HS-5 (cell line): Measurements from ENCODE around the gene FAHD1.
A peak's percentile ranks its signal among the peaks of the same experiment; 100 is the strongest.

Experiments
- DNase-seq: peaks from one replicate; pipeline ENCODE4 v3.0.0-alpha.2; 2012; ENCODE audit warnings: low read depth

The FAHD1 gene

DNA sequence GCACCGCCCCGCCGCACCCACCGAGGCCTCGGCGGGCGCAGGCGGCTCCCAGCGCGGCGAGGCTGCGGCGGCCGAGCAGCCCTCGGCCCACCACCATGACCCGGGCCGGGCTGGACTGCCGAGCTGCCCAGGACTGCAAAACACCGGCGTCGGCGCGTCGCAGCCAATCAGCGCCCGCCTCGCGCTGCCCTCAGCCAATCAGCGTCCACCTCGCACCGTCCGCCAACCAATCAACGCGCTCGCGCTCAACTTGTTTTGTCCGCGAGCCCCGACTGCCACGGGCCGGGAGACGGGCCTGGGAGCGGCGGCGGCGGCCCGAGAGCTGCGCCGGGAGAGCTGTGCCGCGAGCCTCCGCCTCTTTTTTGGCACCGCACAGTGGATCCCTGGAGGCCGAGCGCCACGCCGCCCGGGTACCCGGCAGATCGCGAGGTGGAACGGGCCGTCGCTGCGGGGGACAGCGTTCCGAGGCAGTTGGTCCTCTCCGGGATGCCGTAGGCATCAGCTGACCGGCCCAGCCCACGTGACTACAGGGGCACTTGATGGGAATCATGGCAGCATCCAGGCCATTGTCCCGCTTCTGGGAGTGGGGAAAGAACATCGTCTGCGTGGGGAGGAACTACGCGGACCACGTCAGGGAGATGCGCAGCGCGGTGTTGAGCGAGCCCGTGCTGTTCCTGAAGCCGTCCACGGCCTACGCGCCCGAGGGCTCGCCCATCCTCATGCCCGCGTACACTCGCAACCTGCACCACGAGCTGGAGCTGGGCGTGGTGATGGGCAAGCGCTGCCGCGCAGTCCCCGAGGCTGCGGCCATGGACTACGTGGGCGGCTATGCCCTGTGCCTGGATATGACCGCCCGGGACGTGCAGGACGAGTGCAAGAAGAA is at the start of gene FAHD1, which contains the start of gene HAGH:
Gene FAHD1 (plus strand): TSS at position 516 of the 883 bp plus-strand sequence. CDS start 33 bp downstream, at position 549.
Gene HAGH (minus strand): TSS at position 135 of the 883 bp plus-strand sequence. CDS start 38 bp downstream, at position 97.
- DNase-seq: peak; percentile 68

DNA sequence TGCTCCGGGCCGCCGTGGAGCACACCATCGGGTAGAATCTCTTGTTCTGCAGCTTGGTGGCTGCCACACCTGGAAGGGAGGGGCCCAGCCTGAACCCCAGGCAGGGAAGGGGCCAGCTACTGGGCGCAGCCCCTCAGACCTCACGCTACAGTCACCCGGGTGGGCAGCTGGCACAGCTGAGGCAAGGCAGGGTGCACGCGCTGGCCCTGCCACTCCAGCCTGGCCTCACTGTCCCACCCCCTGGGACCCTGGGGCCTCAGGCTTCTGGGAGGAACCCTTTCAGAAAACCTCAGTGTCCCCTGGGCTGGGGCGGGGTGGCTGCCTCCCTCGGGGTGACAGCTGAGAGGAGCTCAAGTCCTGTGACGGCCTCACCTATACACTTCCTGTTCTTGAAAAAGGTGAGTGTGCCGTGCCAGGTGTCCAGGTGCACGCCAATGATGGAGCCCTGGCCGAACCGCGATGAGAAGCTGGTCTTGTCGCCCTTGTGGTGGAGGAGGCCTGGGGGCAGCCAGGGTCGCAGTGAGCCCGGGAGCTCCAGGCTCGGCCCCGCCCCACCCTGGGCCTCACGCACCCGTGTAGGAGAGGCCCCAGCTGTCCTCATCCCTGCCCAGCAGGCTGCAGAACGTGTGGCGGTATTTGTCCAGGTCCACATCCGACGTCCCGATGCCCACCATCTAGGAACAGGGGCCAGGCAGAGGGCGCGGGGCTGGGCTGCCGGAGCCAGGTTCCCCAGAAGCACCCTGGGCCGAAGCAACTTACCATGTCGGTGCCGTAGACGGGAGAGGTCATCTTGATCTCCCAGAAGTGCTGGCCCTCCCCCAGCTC is 49.4 kb upstream of the FAHD1 start:
- DNase-seq: no peak

DNA sequence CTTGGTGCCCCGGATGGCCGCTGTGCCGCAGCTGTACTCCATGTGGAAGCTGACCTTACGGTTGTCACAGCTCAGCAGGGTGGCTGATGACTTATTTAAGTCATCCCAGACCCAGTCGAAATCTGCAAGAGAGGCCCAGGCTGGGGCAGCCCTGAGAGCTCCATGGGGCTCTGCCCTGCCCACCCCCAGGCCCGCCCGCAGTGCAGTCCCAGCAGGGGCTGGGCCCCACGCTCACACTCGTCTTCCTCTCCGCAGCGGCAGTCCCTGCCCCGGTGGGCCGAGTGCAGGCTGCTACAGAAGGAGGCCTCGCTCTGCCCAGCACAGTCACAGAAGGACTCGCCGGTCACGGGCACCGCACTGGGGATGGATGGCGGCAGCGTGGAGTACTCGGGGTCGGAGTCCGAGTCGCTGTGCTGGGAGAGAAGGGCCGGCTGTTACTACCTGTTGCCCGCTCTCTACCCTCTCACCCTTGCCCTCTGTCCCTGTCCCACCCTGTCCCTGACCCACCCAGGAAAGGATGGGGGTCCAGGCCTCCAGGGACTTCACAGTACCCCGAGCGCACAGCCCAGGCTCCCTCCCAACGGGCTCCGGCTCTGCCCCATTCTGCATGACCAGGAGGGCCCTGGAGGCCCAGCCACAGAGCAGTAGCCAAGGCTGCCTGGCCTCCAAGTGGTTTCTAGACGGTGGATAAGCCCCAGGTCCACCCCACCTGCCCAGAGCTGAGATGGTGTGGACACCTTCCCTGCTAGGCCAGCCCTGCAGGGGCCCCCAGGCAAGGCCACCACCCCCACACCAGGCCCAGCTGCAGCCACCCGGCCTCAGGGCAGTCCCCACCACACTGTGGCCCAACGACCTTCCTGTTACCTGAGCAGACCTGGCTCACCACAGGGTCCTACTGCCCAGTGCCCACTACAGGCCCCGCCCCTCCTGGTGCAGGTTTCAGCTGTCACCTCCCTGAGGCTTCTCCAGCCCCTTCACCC is 48.5 kb upstream of the FAHD1 start:
- DNase-seq: no peak

DNA sequence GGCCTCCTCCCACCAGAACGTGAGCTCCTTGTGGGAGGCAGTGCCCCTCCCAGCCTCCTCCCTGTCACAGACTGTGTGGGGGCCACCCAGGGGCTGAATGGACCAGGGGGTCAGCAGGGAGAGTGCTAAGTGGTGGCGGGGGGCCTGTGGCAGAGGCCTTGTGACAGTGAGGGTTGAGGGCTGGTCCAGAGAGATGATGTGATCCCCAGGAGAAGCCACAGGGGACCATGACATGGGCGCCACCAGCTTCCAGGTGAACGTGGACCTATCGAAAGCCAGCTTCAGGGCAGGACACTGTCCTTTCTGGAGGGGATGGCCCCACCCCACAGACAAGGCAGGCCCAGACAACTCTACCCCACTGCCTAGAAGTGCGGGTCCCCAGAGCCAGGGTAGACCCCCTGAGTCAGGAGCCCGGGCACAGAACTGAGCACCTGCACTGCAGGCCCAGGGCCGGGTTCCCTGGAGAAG is 47.7 kb upstream of the FAHD1 start:
- DNase-seq: no peak

DNA sequence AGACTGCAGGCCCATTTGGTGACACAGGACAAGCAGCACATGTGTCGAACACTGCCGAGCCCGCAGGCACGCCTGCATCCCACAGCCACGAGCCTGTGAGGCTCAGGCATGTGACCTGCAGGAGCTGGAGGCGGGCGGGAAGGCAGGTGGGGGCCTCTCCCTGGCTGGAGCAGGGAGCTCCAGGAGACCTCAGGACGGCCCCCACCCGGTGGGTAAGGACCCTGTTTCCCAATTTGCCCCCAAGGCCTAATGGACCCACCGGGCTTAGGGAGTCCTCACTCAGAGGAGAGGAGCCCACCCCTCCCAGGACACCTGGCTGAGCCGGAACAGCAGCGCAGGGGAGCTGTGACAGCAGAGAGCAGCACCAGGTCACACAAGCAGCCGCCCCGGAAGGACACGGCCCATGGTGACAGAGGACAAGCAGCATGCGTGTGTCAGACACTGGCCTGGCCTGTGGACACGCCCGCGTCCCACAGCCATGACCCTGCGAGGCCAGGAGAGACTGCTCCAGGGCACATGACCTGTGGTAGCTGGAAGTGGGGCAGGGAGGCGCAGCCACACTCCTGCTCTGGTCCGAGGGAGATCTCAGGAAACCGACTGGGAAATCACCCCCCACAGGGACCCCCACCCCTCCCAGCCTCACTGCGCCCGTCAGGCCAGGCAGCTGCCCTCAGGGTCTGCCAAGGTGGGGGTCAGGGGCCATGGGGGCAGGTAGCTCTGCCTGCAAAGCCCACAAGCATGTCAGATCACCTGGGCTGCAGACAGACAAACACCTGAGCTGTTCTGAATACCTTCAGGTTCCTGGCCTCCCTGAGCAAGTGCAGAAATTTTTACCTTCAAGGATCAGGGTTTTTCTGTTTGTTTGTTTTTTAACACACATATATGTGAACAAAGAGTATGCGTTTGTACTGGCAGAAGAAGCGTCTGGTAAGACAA is 47.0 kb upstream of the FAHD1 start:
- DNase-seq: no peak

DNA sequence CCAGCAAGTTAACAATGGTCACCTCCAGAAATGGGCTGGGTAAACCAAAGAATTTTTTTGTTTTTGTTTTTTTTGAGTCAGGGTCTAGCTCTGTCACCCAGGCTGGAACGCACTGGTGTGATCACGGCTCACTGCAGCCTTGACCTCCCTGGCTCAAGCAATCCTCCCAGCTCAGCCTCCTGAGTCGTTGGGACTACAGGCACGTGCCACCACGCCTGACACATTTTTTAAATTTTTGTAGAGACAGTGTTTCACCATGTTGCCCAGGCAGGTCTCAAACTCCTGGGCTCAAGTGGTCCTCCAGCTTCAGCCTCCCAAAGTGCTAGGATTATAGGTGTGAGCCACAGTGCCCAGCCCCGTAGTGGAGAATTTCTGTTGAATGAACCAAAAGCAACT is 46.3 kb upstream of the FAHD1 start:
- no peak for DNase-seq

DNA sequence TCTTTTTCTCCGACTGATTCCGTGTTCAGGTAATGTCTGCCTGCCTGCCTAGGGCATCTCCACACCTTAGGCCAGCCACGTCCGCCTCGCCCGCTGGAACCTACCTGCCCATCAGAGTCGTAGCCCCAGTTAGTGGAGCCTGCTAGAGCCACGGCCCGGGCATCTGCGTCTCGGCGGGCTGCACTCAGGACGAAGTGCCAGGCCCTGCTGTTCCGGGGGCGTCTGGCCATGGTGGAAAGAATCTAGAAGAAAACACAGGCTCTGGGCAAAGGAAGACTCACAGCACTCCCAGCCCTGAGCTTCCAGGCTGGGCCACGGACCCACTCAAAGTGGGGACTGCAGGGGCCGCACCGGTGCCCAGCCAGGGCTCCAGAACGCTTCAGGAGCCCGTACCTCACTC is 45.8 kb upstream of the FAHD1 start:
- DNase-seq: no peak

DNA sequence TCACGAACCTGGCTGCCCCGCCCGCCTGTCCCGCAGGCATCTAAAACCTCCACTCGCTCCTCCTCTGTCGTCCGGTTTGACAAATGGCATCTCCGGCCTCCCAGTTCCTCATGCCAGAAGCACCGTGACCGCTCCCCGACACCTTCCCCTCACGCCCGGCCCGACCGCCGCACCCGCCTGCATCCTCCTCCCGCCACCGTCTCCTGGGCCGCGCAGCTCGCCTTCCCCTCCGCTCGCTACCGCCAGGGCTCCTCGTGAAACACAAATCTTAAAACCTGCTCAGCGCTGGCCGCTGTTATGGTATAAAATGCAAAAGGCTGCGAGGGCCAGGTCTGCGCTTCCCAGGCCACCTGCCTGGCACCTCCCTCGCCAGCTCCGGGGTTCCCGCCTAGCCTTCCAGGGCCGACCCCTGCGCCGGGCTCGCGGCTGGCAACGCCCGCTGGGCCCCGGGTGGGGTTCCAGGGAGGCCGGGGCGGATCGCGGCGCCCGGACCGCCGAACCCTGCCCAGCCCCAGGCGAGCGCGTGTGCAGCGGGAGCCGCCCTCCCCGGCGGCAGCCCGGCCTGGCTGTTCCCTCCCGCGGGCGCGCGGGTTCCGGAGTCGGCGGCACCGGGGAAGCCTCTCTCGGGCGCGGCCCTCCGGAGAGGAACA is 45.1 kb upstream of the FAHD1 start:
- DNase-seq: no peak

DNA sequence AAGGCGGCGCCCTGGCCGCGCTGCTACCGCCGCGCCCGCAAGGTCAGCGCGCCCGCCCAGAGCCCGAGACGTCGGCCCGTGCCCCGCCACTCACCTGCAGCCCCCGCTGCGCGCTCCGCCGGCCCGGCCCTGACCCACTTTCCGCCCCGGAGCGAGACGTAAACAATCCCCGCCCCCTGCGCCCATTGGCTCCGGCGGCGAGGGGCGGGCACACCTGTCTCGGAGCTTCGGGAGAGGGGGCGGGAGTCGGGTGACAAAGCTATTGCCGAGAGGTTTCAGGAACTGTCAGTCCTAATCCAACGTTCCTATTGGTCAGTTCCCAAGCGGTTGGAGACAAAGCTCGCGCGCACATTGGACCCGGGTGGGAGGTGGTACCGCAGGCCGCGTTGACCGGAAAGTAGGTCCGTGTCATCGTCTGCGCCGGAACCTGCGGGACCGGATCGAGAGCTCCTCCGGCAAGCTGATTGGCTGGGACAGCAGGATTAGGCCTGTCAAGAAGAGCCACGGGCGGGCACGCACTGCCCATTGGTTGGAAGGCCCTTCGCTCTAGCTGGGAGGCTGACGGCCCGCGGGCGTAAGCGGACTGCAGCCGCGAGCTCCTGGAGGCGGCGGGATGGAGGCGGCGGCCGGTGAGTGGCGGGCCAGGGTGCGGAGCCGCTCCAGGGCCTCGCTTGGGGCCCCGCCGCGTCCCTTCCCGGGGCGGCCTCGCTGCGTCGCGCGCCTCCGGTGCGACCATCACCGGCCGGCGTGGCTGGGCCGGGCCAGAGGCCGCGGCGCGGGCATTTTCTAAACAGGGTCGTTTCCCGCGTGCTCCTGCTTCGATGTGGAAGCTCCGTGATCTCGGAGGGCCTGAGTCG is 44.4 kb upstream of the FAHD1 start, which contains the start of the genes NUBP2 and SPSB3:
Gene NUBP2 (plus strand): TSS at position 553 of the 857 bp plus-strand sequence. CDS start 61 bp downstream, at position 614.
Gene SPSB3 (minus strand): TSS at position 164 of the 857 bp plus-strand sequence. CDS start 1,088 bp downstream, outside the sequence.
- DNase-seq: peak; percentile 98

DNA sequence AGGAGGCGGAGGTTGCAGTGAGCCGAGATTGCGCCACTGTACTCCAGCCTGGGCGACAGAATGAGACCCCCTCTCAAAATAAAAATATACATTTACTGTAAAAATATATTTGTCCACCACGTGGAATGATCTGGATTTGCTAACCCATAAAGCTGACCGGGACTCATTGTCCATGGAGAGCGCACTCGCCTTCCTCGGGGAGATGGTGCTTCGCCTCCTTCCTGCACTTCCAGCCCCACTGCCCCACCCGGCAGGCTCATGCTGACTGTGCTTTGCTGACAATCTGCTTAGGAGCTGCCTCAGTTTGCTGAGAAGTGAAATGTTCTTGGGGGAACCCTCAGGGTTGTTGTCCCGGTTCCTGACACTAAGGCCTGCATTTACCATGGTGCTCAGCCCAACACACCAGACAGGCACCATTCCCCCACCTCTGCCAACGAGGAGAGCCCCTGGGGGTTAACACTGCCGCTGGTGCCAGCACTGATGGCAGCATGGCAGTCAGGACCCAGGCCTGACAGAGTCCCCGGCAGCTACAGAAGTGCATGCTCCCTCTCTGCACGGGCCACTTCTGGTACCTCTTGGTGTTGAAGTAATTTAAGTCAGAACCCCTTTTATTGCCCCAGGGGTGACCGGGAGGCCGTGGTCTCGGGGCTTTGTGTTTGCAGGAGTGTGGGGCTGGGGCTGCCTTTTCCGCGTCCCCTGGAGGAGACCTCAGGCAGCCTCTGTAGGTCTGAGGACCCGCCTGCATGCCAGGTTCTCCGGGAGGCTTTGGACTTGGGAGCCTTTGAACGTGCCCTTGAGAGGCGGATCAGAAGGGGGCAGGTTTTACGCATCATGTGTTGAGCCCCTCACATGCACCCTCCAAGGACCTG is 41.8 kb upstream of the FAHD1 start:
- DNase-seq: no peak

DNA sequence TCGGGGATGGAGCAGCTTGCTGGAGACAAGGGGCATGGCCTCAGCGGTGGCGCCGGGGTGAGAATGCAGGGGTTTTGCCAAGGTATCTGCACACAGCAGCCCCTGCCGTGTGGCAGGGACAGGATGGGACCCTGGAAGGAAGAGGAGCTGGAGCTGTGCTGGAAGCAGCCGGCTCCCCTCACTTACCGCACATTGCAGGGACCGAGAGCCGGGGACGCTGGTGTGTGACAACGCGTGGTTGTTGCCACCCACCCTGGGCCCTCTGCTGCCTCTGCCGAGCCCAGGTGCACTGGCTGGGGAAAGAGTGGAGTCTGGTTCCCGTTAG is 41.2 kb upstream of the FAHD1 start:
- DNase-seq: no peak

DNA sequence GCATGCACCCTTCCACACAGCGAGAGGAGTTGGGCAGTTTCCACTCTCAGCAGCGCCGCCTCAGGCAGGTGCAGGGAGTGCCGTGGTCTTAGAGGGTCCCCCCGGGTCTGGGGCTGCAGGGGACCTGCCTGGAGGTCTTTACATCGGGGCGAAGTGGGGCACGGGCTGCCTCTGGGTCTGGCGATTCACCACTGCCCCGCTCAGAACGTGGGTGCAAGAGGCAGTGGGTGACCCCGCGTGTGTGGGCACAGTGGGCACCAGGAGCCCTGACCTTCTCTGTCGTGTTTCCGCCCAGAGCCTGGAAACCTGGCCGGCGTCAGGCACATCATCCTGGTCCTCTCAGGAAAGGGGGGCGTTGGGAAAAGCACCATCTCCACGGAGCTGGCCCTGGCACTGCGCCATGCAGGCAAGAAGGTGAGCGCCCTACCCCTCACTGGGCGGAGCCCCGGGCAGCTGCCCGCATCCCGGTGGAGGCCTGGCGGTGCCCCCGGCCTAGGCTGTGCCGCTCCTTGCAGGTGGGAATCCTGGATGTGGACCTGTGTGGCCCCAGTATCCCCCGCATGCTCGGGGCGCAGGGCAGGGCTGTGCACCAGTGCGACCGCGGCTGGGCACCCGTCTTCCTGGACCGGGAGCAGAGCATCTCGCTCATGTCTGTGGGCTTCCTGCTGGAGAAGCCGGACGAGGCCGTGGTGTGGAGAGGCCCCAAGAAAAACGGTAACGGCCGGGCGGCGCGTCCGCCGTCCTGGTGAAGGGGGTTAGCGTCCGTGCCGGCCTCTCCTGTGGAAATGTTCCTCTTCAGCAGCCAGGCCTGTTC is 40.6 kb upstream of the FAHD1 start:
- DNase-seq: no peak

DNA sequence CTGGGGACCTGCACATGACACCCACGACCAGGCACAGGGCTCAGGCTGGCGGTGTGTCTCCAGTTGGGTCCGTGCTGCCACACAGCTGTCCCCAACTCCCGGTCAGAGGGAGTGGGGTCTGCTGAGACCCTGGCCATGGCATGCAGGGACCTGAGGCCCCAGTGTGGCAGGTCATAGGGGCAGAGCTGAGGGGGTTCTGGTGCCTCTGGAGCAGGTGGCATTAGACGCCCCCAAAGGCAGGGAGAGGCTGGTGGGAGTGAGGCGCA is 40.0 kb upstream of the FAHD1 start:
- DNase-seq: no peak

DNA sequence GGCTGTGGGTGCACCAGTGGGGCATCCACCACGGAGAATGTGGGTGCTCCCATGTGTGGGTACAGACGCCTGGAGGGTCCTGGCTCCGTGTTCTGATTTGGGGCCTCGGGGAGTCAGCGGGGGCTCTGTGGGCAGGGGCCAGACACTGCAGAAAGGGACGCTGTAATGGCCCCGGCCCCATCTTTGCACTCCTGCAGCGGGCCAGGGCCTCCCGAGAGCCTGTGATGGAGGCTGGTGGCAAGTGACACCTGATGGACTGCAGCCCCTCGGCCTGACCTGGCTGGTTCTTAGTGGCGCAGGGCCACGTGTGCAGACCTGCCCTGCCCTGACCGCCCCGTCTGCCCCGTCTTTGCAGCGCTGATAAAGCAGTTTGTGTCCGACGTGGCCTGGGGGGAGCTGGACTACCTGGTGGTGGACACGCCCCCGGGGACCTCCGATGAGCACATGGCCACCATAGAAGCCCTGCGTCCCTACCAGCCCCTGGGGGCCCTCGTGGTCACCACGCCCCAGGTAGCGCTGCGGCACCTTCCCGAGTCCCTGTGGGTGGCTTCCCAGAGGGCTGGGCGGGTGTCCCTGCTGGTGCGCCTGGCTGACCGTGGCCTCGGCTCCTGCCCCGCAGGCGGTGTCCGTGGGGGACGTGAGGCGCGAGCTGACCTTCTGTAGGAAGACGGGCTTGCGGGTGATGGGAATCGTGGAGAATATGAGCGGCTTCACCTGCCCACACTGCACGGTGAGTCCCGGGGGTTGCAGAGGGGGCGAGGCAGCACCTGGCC is 39.5 kb upstream of the FAHD1 start:
- DNase-seq: no peak

DNA sequence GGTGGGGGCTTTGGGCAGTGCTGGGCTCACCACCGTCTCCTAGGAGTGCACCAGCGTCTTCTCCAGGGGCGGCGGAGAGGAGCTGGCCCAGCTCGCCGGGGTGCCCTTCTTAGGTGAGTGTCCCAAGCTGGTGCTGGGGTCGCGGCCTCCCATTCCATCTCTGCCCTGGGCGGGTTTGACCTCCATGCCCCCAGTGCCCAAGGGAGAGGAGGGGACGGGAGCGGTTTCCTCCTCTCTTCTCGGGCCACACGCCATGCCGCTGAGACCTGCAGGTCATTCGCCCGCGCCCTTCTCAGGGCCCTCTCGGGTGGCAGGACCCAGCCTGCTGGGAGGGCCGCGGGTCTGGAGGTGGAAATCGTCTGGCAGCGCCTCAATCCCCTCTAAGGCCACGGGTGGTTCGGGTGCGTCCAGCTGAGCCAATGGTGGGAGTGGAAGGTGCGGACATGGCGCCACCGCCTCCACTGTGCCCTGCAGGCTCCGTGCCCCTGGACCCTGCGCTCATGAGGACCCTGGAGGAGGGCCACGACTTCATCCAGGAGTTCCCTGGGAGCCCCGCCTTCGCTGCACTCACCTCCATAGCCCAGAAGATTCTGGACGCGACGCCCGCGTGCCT is 38.8 kb upstream of the FAHD1 start:
- no peak for DNase-seq

DNA sequence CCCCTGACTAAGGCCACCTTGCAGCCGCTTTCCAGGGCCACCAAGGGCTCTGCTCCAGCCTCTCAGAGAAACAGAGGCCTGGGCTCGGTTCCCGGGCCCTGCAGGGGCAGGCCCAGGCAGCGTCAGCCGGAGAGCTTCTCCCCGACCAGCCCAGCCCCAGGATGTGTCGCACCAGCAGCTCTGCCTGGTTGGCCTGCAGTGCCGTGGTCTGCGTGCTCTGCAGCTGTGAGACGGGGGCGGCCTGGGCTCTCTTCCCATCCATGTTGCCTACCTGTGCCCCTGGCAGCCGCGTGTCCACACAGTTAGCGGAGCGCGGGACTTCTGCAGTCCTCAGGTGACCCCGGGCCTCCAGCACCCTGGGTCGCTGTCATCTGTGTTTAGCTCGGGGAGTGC is 38.3 kb upstream of the FAHD1 start:
- DNase-seq: no peak
